A549 (cell line): Measurements from ENCODE around the gene AQP10.

Source experiments
- BHLHE40 ChIP-seq: IDR thresholded peaks from 2 replicates; pipeline ENCODE4 v1.6.1; 2012; ENCODE audit warnings: low read depth, low read length, inconsistent platforms
- CBX8 ChIP-seq: fragments of 200-600 bp; sonication (generic); IDR thresholded peaks from 2 replicates; pipeline ENCODE4 v1.6.1; 2016
- EP300 ChIP-seq, 2 experiments: fragments of >200 bp; sonication (Bioruptor Twin); formaldehyde crosslinking; IDR thresholded peaks; 2 replicates in 1 of 2; 3 replicates in 1 of 2; pipeline ENCODE4 v1.6.1; 2016 to 2017
- POLR2A ChIP-seq: IDR thresholded peaks from 2 replicates; pipeline ENCODE4 v1.6.1; 2012; ENCODE audit warnings: mild to moderate bottlenecking, low read length
- RARB ChIP-seq: fragments of 250-450 bp; sonication (Bioruptor Pico); IDR thresholded peaks from 2 replicates; pipeline ENCODE4 v1.8.0; 2021; ENCODE audit warnings: mild to moderate bottlenecking, moderate library complexity
- RFX5 ChIP-seq: fragments of 450-650 bp; IDR thresholded peaks from 2 replicates; pipeline ENCODE4 v1.7.1; 2014; ENCODE audit warnings: antibody characterized with exemption, mild to moderate bottlenecking, moderate library complexity
- RNF2 ChIP-seq: fragments of 200-600 bp; sonication (generic); IDR thresholded peaks from 2 replicates; pipeline ENCODE4 v1.6.1; 2016; ENCODE audit warnings: low read depth, mild to moderate bottlenecking, antibody characterized with exemption, moderate library complexity, borderline replicate concordance
- TF ChIP-seq, protein P1 (sequence below): fragments of >200 bp; sonication (Bioruptor Twin); formaldehyde crosslinking; IDR thresholded peaks from 3 replicates; pipeline ENCODE4 v1.5.1; 2016
- TF ChIP-seq, protein P2 (sequence below): fragments of >200 bp; sonication (Bioruptor Twin); formaldehyde crosslinking; IDR thresholded peaks from 3 replicates; pipeline ENCODE4 v1.6.1; 2016
- TF ChIP-seq, protein P3 (sequence below): fragments of 200-600 bp; sonication (generic); IDR thresholded peaks from 2 replicates; pipeline ENCODE4 v1.6.1; 2016; ENCODE audit warnings: antibody characterized with exemption, mild to moderate bottlenecking, moderate library complexity

DNA sequence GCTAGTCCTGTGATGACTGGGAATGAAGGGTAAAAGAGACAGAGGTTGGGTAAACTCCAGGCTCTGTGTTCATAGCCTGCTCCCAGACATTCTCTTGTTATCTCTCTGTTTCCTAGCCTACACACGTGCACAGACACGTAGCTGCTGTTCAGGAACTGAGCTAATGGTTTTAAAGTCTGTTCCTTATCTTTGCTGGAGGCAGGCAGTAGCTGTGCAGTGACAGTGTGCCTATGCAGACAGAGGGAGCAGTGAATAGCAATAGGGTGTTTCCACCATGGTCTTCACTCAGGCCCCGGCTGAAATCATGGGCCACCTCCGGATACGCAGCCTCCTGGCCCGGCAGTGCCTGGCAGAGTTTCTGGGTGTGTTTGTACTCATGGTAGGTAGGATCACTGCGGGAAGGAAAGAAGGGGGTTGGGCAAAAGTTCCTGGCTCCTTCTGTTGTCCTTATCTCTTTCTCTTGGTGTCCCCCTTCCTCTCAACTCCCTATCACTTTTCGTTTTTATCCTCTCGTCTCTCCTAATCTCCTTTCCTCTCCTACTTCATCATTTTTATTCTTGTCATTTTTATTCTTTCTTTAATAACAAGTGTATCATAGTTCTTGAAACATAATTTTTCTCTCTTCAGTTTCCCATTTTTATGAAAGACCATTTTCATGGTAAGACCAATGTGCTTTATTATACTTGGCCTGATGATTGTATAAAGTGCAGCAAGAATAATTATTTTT lies at the start of gene AQP10:
- TF ChIP-seq CBX8, result no peak
- TF ChIP-seq, protein P1, sequence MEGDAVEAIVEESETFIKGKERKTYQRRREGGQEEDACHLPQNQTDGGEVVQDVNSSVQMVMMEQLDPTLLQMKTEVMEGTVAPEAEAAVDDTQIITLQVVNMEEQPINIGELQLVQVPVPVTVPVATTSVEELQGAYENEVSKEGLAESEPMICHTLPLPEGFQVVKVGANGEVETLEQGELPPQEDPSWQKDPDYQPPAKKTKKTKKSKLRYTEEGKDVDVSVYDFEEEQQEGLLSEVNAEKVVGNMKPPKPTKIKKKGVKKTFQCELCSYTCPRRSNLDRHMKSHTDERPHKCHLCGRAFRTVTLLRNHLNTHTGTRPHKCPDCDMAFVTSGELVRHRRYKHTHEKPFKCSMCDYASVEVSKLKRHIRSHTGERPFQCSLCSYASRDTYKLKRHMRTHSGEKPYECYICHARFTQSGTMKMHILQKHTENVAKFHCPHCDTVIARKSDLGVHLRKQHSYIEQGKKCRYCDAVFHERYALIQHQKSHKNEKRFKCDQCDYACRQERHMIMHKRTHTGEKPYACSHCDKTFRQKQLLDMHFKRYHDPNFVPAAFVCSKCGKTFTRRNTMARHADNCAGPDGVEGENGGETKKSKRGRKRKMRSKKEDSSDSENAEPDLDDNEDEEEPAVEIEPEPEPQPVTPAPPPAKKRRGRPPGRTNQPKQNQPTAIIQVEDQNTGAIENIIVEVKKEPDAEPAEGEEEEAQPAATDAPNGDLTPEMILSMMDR, result no peak
- no peak for TF ChIP-seq POLR2A
- TF ChIP-seq, protein P2, sequence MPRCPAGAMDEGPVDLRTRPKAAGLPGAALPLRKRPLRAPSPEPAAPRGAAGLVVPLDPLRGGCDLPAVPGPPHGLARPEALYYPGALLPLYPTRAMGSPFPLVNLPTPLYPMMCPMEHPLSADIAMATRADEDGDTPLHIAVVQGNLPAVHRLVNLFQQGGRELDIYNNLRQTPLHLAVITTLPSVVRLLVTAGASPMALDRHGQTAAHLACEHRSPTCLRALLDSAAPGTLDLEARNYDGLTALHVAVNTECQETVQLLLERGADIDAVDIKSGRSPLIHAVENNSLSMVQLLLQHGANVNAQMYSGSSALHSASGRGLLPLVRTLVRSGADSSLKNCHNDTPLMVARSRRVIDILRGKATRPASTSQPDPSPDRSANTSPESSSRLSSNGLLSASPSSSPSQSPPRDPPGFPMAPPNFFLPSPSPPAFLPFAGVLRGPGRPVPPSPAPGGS, result no peak
- TF ChIP-seq RFX5, result no peak
- no peak for TF ChIP-seq RARB (CRISPR knock-in tag)
- no peak for TF ChIP-seq BHLHE40
- TF ChIP-seq, protein P3, sequence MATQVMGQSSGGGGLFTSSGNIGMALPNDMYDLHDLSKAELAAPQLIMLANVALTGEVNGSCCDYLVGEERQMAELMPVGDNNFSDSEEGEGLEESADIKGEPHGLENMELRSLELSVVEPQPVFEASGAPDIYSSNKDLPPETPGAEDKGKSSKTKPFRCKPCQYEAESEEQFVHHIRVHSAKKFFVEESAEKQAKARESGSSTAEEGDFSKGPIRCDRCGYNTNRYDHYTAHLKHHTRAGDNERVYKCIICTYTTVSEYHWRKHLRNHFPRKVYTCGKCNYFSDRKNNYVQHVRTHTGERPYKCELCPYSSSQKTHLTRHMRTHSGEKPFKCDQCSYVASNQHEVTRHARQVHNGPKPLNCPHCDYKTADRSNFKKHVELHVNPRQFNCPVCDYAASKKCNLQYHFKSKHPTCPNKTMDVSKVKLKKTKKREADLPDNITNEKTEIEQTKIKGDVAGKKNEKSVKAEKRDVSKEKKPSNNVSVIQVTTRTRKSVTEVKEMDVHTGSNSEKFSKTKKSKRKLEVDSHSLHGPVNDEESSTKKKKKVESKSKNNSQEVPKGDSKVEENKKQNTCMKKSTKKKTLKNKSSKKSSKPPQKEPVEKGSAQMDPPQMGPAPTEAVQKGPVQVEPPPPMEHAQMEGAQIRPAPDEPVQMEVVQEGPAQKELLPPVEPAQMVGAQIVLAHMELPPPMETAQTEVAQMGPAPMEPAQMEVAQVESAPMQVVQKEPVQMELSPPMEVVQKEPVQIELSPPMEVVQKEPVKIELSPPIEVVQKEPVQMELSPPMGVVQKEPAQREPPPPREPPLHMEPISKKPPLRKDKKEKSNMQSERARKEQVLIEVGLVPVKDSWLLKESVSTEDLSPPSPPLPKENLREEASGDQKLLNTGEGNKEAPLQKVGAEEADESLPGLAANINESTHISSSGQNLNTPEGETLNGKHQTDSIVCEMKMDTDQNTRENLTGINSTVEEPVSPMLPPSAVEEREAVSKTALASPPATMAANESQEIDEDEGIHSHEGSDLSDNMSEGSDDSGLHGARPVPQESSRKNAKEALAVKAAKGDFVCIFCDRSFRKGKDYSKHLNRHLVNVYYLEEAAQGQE, result no peak
- no peak for TF ChIP-seq RNF2
- TF ChIP-seq EP300 (IDR thresholded peaks at IDR 0.05), result no peak
